ENCODE data around the gene MYH9. TPM values are rescaled to one million over a fixed set of nuclear protein-coding genes. Genes with fewer than 3 reads are reported as not detected.
A peak's percentile ranks its signal among the peaks of the same experiment; 100 is the strongest.

The MYH9 gene
- total RNA-seq, 1 experiment from 2014 or later, result 258 TPM

- intact Hi-C loops (cut with micrococcal nuclease), result no loop called here
- no peak for TF ChIP-seq EZH2phosphoT487 (IDR thresholded peaks at IDR 0.05; ENCODE audit: borderline replicate concordance)
- TF ChIP-seq CEBPB (IDR thresholded peaks at IDR 0.05; ENCODE audit: low read depth), result no peak
- TF ChIP-seq SP1 (IDR thresholded peaks at IDR 0.05; ENCODE audit: low read depth), result no peak
- TF ChIP-seq, protein P1, sequence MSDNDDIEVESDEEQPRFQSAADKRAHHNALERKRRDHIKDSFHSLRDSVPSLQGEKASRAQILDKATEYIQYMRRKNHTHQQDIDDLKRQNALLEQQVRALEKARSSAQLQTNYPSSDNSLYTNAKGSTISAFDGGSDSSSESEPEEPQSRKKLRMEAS (IDR thresholded peaks at IDR 0.05), result peak; percentile 41; the same call in 1 of the 2 replicates
- TF ChIP-seq EZH2 (IDR thresholded peaks at IDR 0.05), result no peak
- no peaks in the 10 kb centered on the region for H3K9me2 ChIP-seq (ENCODE audit: insufficient read depth)
- H3K4me3 ChIP-seq (replicated peaks in 1 of 2; ENCODE audit: low read depth in 1 of 2, low read length in 2 of 2), result no peak overlapping the region
- H3K79me2 ChIP-seq (ENCODE audit: insufficient read depth, low read length), result peaks cover 95% of the 10 kb centered on the region
- H3K36me3 ChIP-seq (ENCODE audit: control insufficient read depth in 1 of 2, insufficient read depth in 2 of 2, low read length in 2 of 2), result peaks cover 2 to 11% of the 10 kb centered on the region in 2 experiments; a peak in 1 of 4 replicates
- DNase-seq (ENCODE audit: low read depth, low spot score) (no peak), ATAC-seq (no peak)
- BruUV-seq (replicated peaks), result no TSS peak
- POLR2A ChIA-PET, result interaction anchor here (0.8 to 1.0 kb wide), 2 partner anchors 10 to 11 kb away, joined by 3 read pairs; no protein-coding TSS in a partner anchor
- RAD21 ChIA-PET (ENCODE audit: low non-redundant PET in 1 of 2, low total read pairs in 2 of 2, uncharacterized antibody in 2 of 2, unreplicated experiment in 2 of 2), result no interaction called here
- peaks cover 48 to 73% of the 10 kb centered on the region in 2 experiments for H3K4me1 ChIP-seq (ENCODE audit: control insufficient read depth in 1 of 2, insufficient read depth in 2 of 2, low read length in 2 of 2)
- CTCF ChIA-PET, result no interaction called here
- peaks cover 17% of the 10 kb centered on the region; the same call in 1 of the 2 replicates for H4K20me1 ChIP-seq (ENCODE audit: insufficient read depth)
- H3K4me2 ChIP-seq (ENCODE audit: low read length), result peak overlapping the region; percentile 43
- H3K9me3 ChIP-seq (ENCODE audit: control insufficient read depth in 1 of 2, insufficient read depth in 1 of 2, low read depth in 1 of 2, low read length in 2 of 2), result no peaks in the 10 kb centered on the region
- no peaks in the 10 kb centered on the region for H3K27me3 ChIP-seq (ENCODE audit: insufficient read depth, low read length)
- H3K9ac ChIP-seq (ENCODE audit: low read length), result no peak overlapping the region
- no peak overlapping the region for H3K27ac ChIP-seq (ENCODE audit: low read depth, low read length)
- no peak overlapping the region for H2AFZ ChIP-seq (ENCODE audit: low read depth, low read length, poor library complexity, severe bottlenecking)
Observed at GRCh38 chr22:36383110-36383581, 4.6 kb downstream of the MYH9 start.

GRCh38 chr22:36381513-36382128, 6.1 kb downstream of the MYH9 start:
- no peak overlapping the region for H3K4me2 ChIP-seq (ENCODE audit: low read length)
- H3K27me3 ChIP-seq (ENCODE audit: insufficient read depth, low read length), result no peaks in the 10 kb centered on the region
- ChIA-PET POLR2A (no interaction called here), RAD21 (ENCODE audit: low non-redundant PET in 1 of 2, low total read pairs in 2 of 2, uncharacterized antibody in 2 of 2, unreplicated experiment in 2 of 2) (no interaction called here), CTCF (interaction anchor here (1.5 kb wide), 1 partner anchor 89 kb away, joined by 3 read pairs; no protein-coding TSS in a partner anchor)
- no peak overlapping the region for H3K9ac ChIP-seq (ENCODE audit: low read length)
- no peaks in the 10 kb centered on the region for H3K9me2 ChIP-seq (ENCODE audit: insufficient read depth)
- no peak overlapping the region for H3K4me3 ChIP-seq (replicated peaks in 1 of 2; ENCODE audit: low read depth in 1 of 2, low read length in 2 of 2)
- intact Hi-C loops (cut with micrococcal nuclease), result no loop called here
- no peaks in the 10 kb centered on the region for H3K9me3 ChIP-seq (ENCODE audit: control insufficient read depth in 1 of 2, insufficient read depth in 1 of 2, low read depth in 1 of 2, low read length in 2 of 2)
- H3K79me2 ChIP-seq (ENCODE audit: insufficient read depth, low read length), result peaks cover 99% of the 10 kb centered on the region
- DNase-seq (ENCODE audit: low read depth, low spot score), result no peak
- H3K36me3 ChIP-seq (ENCODE audit: control insufficient read depth in 1 of 2, insufficient read depth in 2 of 2, low read length in 2 of 2), result peaks cover 2 to 11% of the 10 kb centered on the region in 2 experiments; a peak in 1 of 4 replicates
- H3K4me1 ChIP-seq (ENCODE audit: control insufficient read depth in 1 of 2, insufficient read depth in 2 of 2, low read length in 2 of 2), result peaks cover 49 to 82% of the 10 kb centered on the region in 2 experiments
- BruUV-seq (replicated peaks), result no TSS peak
- no peak overlapping the region for H3K27ac ChIP-seq (ENCODE audit: low read depth, low read length)
- no peak for ATAC-seq
- peaks cover 16% of the 10 kb centered on the region; the same call in 1 of the 2 replicates for H4K20me1 ChIP-seq (ENCODE audit: insufficient read depth)
- H2AFZ ChIP-seq (ENCODE audit: low read depth, low read length, poor library complexity, severe bottlenecking), result no peak overlapping the region
- TF ChIP-seq, protein P2, sequence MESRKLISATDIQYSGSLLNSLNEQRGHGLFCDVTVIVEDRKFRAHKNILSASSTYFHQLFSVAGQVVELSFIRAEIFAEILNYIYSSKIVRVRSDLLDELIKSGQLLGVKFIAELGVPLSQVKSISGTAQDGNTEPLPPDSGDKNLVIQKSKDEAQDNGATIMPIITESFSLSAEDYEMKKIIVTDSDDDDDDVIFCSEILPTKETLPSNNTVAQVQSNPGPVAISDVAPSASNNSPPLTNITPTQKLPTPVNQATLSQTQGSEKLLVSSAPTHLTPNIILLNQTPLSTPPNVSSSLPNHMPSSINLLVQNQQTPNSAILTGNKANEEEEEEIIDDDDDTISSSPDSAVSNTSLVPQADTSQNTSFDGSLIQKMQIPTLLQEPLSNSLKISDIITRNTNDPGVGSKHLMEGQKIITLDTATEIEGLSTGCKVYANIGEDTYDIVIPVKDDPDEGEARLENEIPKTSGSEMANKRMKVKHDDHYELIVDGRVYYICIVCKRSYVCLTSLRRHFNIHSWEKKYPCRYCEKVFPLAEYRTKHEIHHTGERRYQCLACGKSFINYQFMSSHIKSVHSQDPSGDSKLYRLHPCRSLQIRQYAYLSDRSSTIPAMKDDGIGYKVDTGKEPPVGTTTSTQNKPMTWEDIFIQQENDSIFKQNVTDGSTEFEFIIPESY (IDR thresholded peaks at IDR 0.05; ENCODE audit: extremely low read depth, insufficient replicate concordance, low read length), result no peak
- TF ChIP-seq ELF1 (IDR thresholded peaks at IDR 0.05; ENCODE audit: borderline replicate concordance, low read depth), result no peak
- no peak for TF ChIP-seq FOSL1 (IDR thresholded peaks at IDR 0.05; ENCODE audit: low read depth)
- TF ChIP-seq, protein P3, sequence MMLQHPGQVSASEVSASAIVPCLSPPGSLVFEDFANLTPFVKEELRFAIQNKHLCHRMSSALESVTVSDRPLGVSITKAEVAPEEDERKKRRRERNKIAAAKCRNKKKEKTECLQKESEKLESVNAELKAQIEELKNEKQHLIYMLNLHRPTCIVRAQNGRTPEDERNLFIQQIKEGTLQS (IDR thresholded peaks at IDR 0.05), result no peak
- TF ChIP-seq, protein P4, sequence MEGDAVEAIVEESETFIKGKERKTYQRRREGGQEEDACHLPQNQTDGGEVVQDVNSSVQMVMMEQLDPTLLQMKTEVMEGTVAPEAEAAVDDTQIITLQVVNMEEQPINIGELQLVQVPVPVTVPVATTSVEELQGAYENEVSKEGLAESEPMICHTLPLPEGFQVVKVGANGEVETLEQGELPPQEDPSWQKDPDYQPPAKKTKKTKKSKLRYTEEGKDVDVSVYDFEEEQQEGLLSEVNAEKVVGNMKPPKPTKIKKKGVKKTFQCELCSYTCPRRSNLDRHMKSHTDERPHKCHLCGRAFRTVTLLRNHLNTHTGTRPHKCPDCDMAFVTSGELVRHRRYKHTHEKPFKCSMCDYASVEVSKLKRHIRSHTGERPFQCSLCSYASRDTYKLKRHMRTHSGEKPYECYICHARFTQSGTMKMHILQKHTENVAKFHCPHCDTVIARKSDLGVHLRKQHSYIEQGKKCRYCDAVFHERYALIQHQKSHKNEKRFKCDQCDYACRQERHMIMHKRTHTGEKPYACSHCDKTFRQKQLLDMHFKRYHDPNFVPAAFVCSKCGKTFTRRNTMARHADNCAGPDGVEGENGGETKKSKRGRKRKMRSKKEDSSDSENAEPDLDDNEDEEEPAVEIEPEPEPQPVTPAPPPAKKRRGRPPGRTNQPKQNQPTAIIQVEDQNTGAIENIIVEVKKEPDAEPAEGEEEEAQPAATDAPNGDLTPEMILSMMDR (IDR thresholded peaks at IDR 0.05 in 2 of 3, conservative IDR thresholded peaks at IDR 0.05 in 1 of 3; ENCODE audit: borderline replicate concordance in 1 of 3, insufficient read depth in 1 of 3, low read depth in 2 of 3, low read length in 2 of 3), result no peak
- TF ChIP-seq ZFX (IDR thresholded peaks at IDR 0.05), result no peak
- no peak for TF ChIP-seq EGR1 (IDR thresholded peaks at IDR 0.05; ENCODE audit: low read depth)

Data from HCT116 (cell line).